Smooth muscle cell (in vitro differentiated cells): ENCODE measurements around the gene SNAP23. TPM values are rescaled to one million over a fixed set of nuclear protein-coding genes. Genes with fewer than 3 reads are reported as not detected.

Source experiments
- DNase-seq: peaks from one replicate; lab custom pipeline; 2025; ENCODE audit not compliant: unreplicated experiment; lab: John Stamatoyannopoulos, UW
- H2AFZ ChIP-seq: fragments of 200-600 bp; sonication (generic); 2 replicates; pipeline ENCODE4 v1.6.0; 2016; ENCODE audit warnings: antibody characterized with exemption, low read depth, mild to moderate bottlenecking
- H3F3A ChIP-seq: fragments of 200-600 bp; sonication (generic); 2 replicates; pipeline ENCODE4 v1.6.0; 2017; ENCODE audit warnings: antibody characterized with exemption, low read depth
- H3K27ac ChIP-seq: fragments of 200-600 bp; sonication (generic); 2 replicates; pipeline ENCODE4 v1.5.1; 2016; ENCODE audit warnings: low read depth, mild to moderate bottlenecking
- H3K27me3 ChIP-seq: fragments of 200-600 bp; sonication (generic); 2 replicates; pipeline ENCODE4 v1.6.1; 2016; ENCODE audit warnings: low read depth, mild to moderate bottlenecking
- H3K36me3 ChIP-seq: fragments of 200-600 bp; sonication (generic); 2 replicates; pipeline ENCODE4 v1.5.1; 2016; ENCODE audit warnings: low read depth
- H3K4me1 ChIP-seq: fragments of 200-600 bp; sonication (generic); 2 replicates; pipeline ENCODE4 v1.5.1; 2016; ENCODE audit warnings: low read depth
- H3K4me2 ChIP-seq: fragments of 200-600 bp; sonication (generic); 2 replicates; pipeline ENCODE4 v1.6.0; 2016; ENCODE audit warnings: mild to moderate bottlenecking
- H3K4me3 ChIP-seq: fragments of 200-600 bp; sonication (generic); 2 replicates; pipeline ENCODE4 v1.5.1; 2016; ENCODE audit warnings: mild to moderate bottlenecking
- H3K79me2 ChIP-seq: fragments of 200-600 bp; sonication (generic); 2 replicates; pipeline ENCODE4 v1.6.0; 2016; ENCODE audit warnings: low read depth, mild to moderate bottlenecking
- H3K9ac ChIP-seq: fragments of 200-600 bp; sonication (generic); 2 replicates; pipeline ENCODE4 v1.6.0; 2016; ENCODE audit warnings: low read depth
- H3K9me3 ChIP-seq: fragments of 200-600 bp; sonication (generic); replicated peaks from 2 replicates; pipeline ENCODE4 v1.5.1; 2016; ENCODE audit warnings: low read depth
- H4K20me1 ChIP-seq: fragments of 200-600 bp; sonication (generic); 2 replicates; pipeline ENCODE4 v1.6.0; 2016; ENCODE audit warnings: low read depth
- CTCF ChIP-seq: fragments of 200-600 bp; sonication (generic); IDR thresholded peaks from 2 replicates; pipeline ENCODE4 v1.5.1; 2017; ENCODE audit warnings: borderline replicate concordance, mild to moderate bottlenecking, antibody characterized with exemption; ENCODE audit not compliant: insufficient read depth, poor library complexity, severe bottlenecking
- WGBS: methylation state at CpG from one replicate; pipeline ENCODE4 v1.1.7; 2016; ENCODE audit warnings: low lambda C conversion rate; 5-methylcytosine and 5-hydroxymethylcytosine counted together
- polyA plus RNA-seq: library from polyadenylated mRNA; unstranded; fragments of >200 nt; fragmentation: Nextera tagmentation; extraction: Ambion mirVana; gene quantifications from 2 replicates; pipeline ENCODE4 v1.2.1, GENCODE V29; 2016
- total RNA-seq: library from RNA; depleted of rRNA; stranded (reverse); fragments of >200 nt; gene quantifications from 2 replicates; pipeline ENCODE4 v1.2.3, GENCODE V29; 2014

The SNAP23 gene
- total and polyA plus RNA-seq, 2 experiments from 2014 or later, result 73.8 to 78.7 TPM

- no peak overlapping the region for H3K27ac ChIP-seq
- no peak overlapping the region for H2AFZ ChIP-seq
- H3K4me1 ChIP-seq, result no peaks in the 10 kb centered on the region
- H3K79me2 ChIP-seq, result no peaks in the 10 kb centered on the region
- no peak for DNase-seq
- no peak overlapping the region for H3K9ac ChIP-seq
- H3K4me3 ChIP-seq, result no peak overlapping the region
- H3K36me3 ChIP-seq, result peaks cover 14% of the 10 kb centered on the region
- no peaks in the 10 kb centered on the region for H4K20me1 ChIP-seq
- H3K4me2 ChIP-seq, result no peak overlapping the region
- H3F3A ChIP-seq, result no peaks in the 10 kb centered on the region
- no peak for TF ChIP-seq CTCF
- H3K9me3 ChIP-seq, result no peaks in the 10 kb centered on the region
- WGBS, result 96% methylated on average over 13 of the region's 13 CpGs
- H3K27me3 ChIP-seq, result no peaks in the 10 kb centered on the region
Measured at GRCh38 chr15:42449770-42450424, 45.5 kb upstream of the SNAP23 start.

GRCh38 chr15:42450425-42450790 is 45.0 kb upstream of the SNAP23 start:
- peaks cover 3% of the 10 kb centered on the region for H3K4me1 ChIP-seq
- TF ChIP-seq CTCF, result no peak
- WGBS, result 96% methylated on average over 4 of the region's 4 CpGs

GRCh38 chr15:42453826-42454225 is 41.6 kb upstream of the SNAP23 start:
- 98% methylated on average over 3 of the region's 3 CpGs for WGBS
- no peak for TF ChIP-seq CTCF
- H4K20me1 ChIP-seq, result peaks cover 11% of the 10 kb centered on the region
- no peak overlapping the region for H2AFZ ChIP-seq
- no peak for DNase-seq
- H3K9ac ChIP-seq, result no peak overlapping the region
- no peaks in the 10 kb centered on the region for H3K9me3 ChIP-seq
- no peaks in the 10 kb centered on the region for H3K27me3 ChIP-seq
- peaks cover 14% of the 10 kb centered on the region for H3K36me3 ChIP-seq
- H3K4me2 ChIP-seq, result no peak overlapping the region
- H3F3A ChIP-seq, result peaks cover 13% of the 10 kb centered on the region
- H3K79me2 ChIP-seq, result no peaks in the 10 kb centered on the region
- H3K27ac ChIP-seq, result no peak overlapping the region
- no peak overlapping the region for H3K4me3 ChIP-seq
- H3K4me1 ChIP-seq, result peaks cover 25% of the 10 kb centered on the region

More at GRCh38 chr15:42450425-42450790, 45.0 kb upstream of the SNAP23 start:
- Histone ChIP-seq H3K9me3 (no peaks in the 10 kb centered on the region), H2AFZ (no peak overlapping the region), H3K36me3 (peaks cover 14% of the 10 kb centered on the region), H4K20me1 (no peaks in the 10 kb centered on the region), H3K27ac (no peak overlapping the region), H3K9ac (no peak overlapping the region), H3K4me2 (no peak overlapping the region), H3K4me3 (no peak overlapping the region), H3K79me2 (no peaks in the 10 kb centered on the region), H3F3A (no peaks in the 10 kb centered on the region), H3K27me3 (no peaks in the 10 kb centered on the region)
- DNase-seq, result no peak

GRCh38 chr15:42456531-42456930 is 38.9 kb upstream of the SNAP23 start:
- TF ChIP-seq CTCF, result no peak
- peaks cover 16% of the 10 kb centered on the region for H3F3A ChIP-seq
- no peak for DNase-seq
- H3K4me3 ChIP-seq, result peak overlapping the region; percentile 30
- peak overlapping the region; percentile 83 for H3K4me2 ChIP-seq
- peak overlapping the region; percentile 99 for H3K27ac ChIP-seq
- H2AFZ ChIP-seq, result no peak overlapping the region
- no peaks in the 10 kb centered on the region for H3K9me3 ChIP-seq
- H3K36me3 ChIP-seq, result peaks cover 2% of the 10 kb centered on the region
- H3K4me1 ChIP-seq, result peaks cover 25% of the 10 kb centered on the region
- H3K79me2 ChIP-seq, result peaks cover 14% of the 10 kb centered on the region
- H4K20me1 ChIP-seq, result peaks cover 17% of the 10 kb centered on the region
- H3K27me3 ChIP-seq, result no peaks in the 10 kb centered on the region
- H3K9ac ChIP-seq, result peak overlapping the region; percentile 89
